GM21786 (cell line): ENCODE data around the gene PDE4D.

Source experiments
- ATAC-seq: cut with Tn5 transposase; IDR thresholded peaks from one replicate; pipeline ENCODE4 v1.9.1; 2021; ENCODE audit not compliant: unreplicated experiment

PDE4D gene

DNA sequence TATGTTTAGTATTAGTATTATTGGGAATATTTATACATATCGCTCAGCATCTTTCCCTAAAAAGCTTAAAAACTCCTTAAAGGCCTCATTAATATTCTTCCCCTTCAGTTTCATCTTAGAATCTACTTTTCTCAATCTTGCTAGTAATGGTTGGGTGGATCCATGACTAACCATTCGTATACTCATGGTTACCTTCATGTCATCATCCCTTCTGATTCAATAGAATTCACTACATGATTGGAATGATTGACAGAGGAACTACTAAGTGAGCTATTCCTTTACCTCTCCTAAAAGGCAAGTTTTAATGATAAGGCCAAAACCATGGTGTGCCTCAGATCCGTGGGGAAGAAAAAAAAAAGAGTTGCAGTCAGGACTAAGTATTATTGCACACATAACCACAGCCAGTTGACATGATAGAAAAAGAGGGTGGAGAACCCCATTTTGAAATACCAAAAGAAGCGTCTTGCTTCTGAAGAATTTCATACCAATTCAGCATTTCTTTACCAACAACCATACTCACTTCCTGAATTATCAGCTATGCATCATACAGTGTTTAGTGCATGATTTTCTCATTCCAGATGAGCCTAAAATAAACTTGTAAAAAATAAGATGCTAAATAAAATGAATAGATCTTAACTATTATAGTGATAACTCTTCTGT is 624.6 kb downstream of the PDE4D start:
- no peak for ATAC-seq

- ATAC-seq = no peak
Observed at GRCh38 chr5:59267033-59267432, 626.5 kb downstream of the PDE4D start.

DNA sequence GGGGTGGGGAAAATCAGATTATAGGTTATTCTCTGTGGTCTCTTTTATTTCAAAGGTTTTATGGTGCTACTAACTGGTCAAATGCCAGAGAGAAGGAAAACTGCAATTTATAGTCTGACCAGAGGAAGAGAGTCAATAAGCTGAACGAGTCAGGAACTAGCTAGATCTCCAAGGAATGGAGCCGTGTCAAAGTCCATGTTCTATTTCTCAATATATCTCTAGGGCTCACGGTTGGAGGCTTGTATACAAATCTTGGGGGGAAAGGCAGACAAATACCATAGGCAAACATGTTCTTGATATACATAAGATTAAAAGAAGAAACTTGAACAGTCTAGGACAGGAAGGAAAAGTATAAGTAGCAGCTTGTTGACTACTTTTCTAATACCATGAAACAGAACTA is 627.1 kb downstream of the PDE4D start:
- no peak for ATAC-seq

DNA sequence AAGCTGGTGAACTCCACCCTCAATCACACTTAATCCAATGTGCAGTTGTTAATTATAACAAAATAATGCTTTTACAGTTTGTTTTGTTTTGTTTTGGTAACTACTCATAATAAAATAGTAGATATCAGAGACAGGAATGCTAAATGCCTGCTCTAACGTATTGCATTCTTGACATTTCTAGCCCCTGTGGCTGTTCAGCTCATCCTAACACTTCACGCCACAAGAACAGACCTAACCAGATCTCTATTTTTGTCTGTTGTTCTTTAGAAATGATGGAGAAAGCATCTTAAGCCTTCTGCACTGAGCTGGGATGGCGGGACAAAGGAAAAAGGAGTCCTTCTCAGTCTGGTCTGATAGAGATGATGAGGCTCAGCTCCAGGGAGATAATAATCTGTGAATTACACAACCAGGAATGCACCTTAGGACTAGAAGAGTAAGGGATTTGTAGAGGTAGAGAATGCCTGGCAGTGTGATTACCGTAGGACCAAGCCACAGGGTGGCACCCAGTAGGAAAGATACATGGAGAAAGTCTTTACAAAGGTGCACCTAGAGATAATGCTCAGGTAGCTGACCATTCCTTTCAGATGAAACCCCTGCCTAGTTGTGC is 628.8 kb downstream of the PDE4D start:
- no peak for ATAC-seq

- ATAC-seq = no peak
Observed at GRCh38 chr5:59264013-59264412, 629.5 kb downstream of the PDE4D start.

GRCh38 chr5:59261969-59262368 is 631.6 kb downstream of the PDE4D start:
- no peak for ATAC-seq

DNA sequence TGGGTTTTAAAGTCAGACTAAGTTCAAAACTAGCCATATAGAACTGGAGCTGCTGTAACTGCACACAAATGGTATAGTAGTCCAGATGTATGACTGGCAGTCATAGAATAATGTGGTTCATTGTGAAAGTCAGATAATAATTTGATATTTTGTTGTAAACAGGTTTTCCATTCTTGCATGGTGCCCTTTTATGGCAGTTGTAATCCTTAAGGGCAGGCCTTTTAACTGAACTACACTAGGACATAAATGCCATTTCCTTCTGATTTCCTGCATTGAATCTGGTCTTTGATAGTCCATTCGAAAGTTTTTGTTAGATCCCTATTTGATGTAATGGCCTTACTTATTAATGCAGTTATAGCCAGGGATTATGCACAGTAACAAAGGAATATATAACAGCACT is 632.6 kb downstream of the PDE4D start:
- no peak for ATAC-seq

- no peak for ATAC-seq
Observed at GRCh38 chr5:59260200-59260599, 633.3 kb downstream of the PDE4D start.

DNA sequence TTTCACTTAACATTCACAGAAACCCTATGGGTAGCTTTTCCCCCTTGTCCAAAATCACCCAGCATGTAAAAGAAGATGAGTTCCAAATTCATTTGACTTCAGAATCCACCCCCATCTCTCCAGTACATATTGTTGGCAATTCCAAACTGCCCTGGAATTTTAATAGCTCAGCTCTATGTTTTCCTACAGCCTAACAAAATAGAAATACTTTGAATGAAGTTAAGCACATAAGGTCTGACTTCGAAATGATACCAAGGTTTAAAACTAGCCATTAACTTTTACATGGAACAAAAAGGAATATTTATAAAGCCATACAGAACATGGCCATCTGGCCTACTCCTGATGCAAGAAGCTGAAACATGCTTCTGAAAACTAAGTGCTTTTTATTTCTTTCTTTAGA is 634.3 kb downstream of the PDE4D start:
- no peak for ATAC-seq

- no peak for ATAC-seq
Observed at GRCh38 chr5:59257488-59258400, 635.8 kb downstream of the PDE4D start.

- no peak for ATAC-seq
Observed at GRCh38 chr5:59256331-59256730, 637.2 kb downstream of the PDE4D start.

GRCh38 chr5:59254055-59254687 is 639.4 kb downstream of the PDE4D start:
- ATAC-seq = no peak

GRCh38 chr5:59253625-59254024 is 639.9 kb downstream of the PDE4D start:
- no peak for ATAC-seq

GRCh38 chr5:59251627-59252026 is 641.9 kb downstream of the PDE4D start:
- no peak for ATAC-seq

GRCh38 chr5:59249726-59250125 is 643.8 kb downstream of the PDE4D start:
- ATAC-seq = no peak

- no peak for ATAC-seq
Observed at GRCh38 chr5:59249160-59249559, 644.4 kb downstream of the PDE4D start.

DNA sequence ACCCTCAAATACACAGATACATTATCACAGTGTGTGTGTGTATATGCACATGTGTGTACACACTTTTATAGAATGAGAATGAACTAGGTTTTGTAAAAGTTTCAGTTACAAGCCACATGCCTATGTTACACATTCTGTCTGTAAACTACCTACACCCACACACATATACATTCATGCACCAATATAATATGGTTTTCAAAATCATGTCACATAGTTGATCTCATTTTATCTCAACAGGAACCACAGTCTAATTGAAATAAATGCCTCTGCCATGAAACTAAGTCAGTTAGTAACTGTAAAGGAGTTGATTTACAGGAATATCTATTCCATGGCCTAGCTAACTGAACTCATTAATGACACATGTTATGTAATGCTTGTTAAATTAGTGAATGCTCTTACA is 646.6 kb downstream of the PDE4D start:
- ATAC-seq = no peak

DNA sequence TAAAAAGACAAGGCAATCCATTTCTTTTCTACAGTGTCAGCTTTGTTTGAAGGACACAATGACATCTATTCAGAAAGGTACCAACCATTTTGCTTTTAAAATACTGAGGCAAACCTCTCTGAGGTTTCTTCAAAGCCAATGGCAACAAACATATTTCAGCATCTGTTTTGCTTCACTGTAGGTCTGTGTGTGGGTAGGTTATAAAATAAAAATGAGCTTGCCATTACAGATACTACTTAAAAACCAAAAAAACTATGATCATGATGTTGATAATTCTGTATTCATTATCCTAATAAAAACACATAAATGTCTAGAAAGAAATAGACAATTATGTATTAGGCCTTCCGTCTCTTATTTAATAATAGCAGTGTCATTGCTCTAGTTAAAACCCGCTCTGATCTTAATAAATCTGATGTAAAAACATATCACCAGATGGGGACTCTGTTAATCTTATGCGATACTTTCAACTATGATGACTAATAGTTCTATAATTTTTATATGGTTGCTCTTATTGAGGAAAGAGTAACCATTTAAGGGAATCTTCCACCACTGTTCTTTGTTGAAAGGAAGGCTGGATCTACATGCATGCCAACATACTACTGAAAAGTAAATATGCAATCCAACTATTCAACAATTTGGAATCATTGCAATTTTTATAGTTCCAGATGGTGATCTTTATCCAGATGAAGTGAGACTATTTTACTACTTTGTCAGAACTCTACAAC is 647.2 kb downstream of the PDE4D start:
- ATAC-seq = no peak

GRCh38 chr5:59245198-59245597 is 648.3 kb downstream of the PDE4D start:
- ATAC-seq = no peak

DNA sequence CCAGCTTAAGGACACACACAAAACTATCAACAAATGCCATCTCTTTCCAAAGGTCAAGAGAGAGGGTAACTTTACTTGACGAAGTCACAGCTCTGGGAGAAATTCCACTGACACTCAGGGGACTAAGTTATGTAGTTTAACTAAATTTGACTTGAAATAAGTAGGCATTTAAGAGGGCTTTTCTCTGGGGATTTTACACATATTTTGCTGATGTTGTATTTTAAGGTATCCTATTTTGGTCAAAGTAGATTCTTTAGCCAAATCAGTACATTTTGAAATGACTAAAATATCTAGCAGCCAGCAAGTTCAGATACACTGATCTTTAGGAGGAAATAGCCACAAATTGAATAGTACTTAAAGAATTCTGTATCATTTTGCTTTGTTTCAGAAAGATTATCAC is 652.0 kb downstream of the PDE4D start:
- ATAC-seq = no peak

- ATAC-seq = no peak
Observed at GRCh38 chr5:59241119-59241518, 652.4 kb downstream of the PDE4D start.
